ENCODE data around the gene PCBP3. TPM values are rescaled to one million over a fixed set of nuclear protein-coding genes. Genes with fewer than 3 reads are reported as not detected.

The PCBP3 gene
- total RNA-seq, 2 donors from 2014 or later = 2.1 to 5.3 TPM

GRCh38 chr21:45756029-45756428 lies 112.5 kb downstream of the PCBP3 start:
- H3K27me3 ChIP-seq = no peaks in the 10 kb centered on the region
- no peak overlapping the region for H3K9ac ChIP-seq (ENCODE audit: low read depth in 2 of 2, low read length in 2 of 2)
- H3K27ac ChIP-seq = no peak overlapping the region
- no peaks in the 10 kb centered on the region for H3K36me3 ChIP-seq
- TF ChIP-seq, protein P1, sequence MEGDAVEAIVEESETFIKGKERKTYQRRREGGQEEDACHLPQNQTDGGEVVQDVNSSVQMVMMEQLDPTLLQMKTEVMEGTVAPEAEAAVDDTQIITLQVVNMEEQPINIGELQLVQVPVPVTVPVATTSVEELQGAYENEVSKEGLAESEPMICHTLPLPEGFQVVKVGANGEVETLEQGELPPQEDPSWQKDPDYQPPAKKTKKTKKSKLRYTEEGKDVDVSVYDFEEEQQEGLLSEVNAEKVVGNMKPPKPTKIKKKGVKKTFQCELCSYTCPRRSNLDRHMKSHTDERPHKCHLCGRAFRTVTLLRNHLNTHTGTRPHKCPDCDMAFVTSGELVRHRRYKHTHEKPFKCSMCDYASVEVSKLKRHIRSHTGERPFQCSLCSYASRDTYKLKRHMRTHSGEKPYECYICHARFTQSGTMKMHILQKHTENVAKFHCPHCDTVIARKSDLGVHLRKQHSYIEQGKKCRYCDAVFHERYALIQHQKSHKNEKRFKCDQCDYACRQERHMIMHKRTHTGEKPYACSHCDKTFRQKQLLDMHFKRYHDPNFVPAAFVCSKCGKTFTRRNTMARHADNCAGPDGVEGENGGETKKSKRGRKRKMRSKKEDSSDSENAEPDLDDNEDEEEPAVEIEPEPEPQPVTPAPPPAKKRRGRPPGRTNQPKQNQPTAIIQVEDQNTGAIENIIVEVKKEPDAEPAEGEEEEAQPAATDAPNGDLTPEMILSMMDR (IDR thresholded peaks at IDR 0.05) = no peak
- intact Hi-C loops (cut with DNase I) = no loop called here
- no peak for DNase-seq
- no peak overlapping the region for H3K4me3 ChIP-seq
- H3K9me3 ChIP-seq = no peaks in the 10 kb centered on the region
- H3K4me1 ChIP-seq = no peaks in the 10 kb centered on the region

- Histone ChIP-seq H3K9ac (ENCODE audit: low read depth in 2 of 2, low read length in 2 of 2) (no peak overlapping the region), H3K9me3 (no peaks in the 10 kb centered on the region), H3K4me3 (no peak overlapping the region), H3K4me1 (no peaks in the 10 kb centered on the region), H3K36me3 (no peaks in the 10 kb centered on the region), H3K27ac (no peak overlapping the region), H3K27me3 (no peaks in the 10 kb centered on the region)
- intact Hi-C loops (cut with DNase I) = no loop called here
- DNase-seq = no peak
- TF ChIP-seq, protein P1 (IDR thresholded peaks at IDR 0.05) = no peak
These were observed 113.1 kb downstream of the PCBP3 start for GRCh38 chr21:45756669-45757068.

DNA sequence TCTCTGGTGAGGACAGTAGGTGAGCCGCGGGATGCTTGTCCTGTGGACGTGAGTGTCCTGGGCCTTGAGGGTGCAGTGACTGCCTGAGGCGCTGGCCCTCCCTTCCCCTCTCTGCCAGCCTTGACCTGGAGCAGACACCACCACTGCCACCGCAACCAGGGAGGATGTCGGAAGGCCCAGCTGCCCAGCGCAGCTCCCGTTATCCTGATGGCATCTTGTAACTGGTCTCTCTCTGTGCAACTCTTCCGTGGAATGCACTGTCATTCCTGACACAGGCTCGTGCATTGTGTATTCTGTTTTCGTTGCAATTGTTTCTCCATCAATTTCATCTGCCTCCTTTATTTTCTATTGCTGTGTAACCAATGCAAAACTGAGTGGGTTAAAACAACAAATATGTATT lies 118.2 kb downstream of the PCBP3 start:
- TF ChIP-seq, protein P1 (IDR thresholded peaks at IDR 0.05) = no peak
- Histone ChIP-seq H3K9ac (ENCODE audit: low read depth in 2 of 2, low read length in 2 of 2) (no peak overlapping the region), H3K4me3 (no peak overlapping the region), H3K36me3 (no peaks in the 10 kb centered on the region), H3K27ac (no peak overlapping the region), H3K9me3 (no peaks in the 10 kb centered on the region), H3K4me1 (no peaks in the 10 kb centered on the region), H3K27me3 (no peaks in the 10 kb centered on the region)
- intact Hi-C loops (cut with DNase I) = no loop called here
- no peak for DNase-seq

DNA sequence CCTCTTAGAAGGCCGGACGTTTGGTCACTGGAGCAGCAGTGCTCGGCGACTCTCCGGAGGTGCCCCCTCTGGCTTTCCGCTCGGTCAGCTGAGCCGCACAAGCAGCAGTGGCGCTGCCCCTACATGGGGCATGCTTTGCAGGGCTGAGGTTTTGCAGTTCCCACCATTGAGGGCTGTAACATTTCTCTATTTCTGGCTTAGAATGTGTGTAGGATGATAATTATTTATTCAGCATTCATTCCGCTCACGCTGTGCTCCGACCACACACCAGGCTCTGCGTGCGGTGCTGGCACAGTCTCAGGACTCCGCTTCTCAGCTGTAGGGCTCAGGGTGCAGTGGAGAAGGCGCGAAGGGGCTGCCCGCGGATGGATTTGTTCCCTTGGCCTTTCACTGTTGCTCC lies 119.5 kb downstream of the PCBP3 start:
- no peaks in the 10 kb centered on the region for H3K4me1 ChIP-seq
- H3K36me3 ChIP-seq = no peaks in the 10 kb centered on the region
- no peak overlapping the region for H3K4me3 ChIP-seq
- no peak overlapping the region for H3K9ac ChIP-seq (ENCODE audit: low read depth in 2 of 2, low read length in 2 of 2)
- TF ChIP-seq, protein P1 (IDR thresholded peaks at IDR 0.05) = no peak
- intact Hi-C loops (cut with DNase I) = no loop called here
- no peaks in the 10 kb centered on the region for H3K27me3 ChIP-seq
- H3K9me3 ChIP-seq = no peaks in the 10 kb centered on the region
- DNase-seq = no peak
- H3K27ac ChIP-seq = no peak overlapping the region

- no peak overlapping the region for H3K27ac ChIP-seq
- TF ChIP-seq, protein P1 (IDR thresholded peaks at IDR 0.05) = no peak
- H3K36me3 ChIP-seq = no peaks in the 10 kb centered on the region
- DNase-seq = no peak
- no peak overlapping the region for H3K9ac ChIP-seq (ENCODE audit: low read depth in 2 of 2, low read length in 2 of 2)
- intact Hi-C loops (cut with DNase I) = no loop called here
- no peaks in the 10 kb centered on the region for H3K27me3 ChIP-seq
- H3K4me1 ChIP-seq = no peaks in the 10 kb centered on the region
- no peaks in the 10 kb centered on the region for H3K9me3 ChIP-seq
- no peak overlapping the region for H3K4me3 ChIP-seq
These were observed 120.0 kb downstream of the PCBP3 start for GRCh38 chr21:45763506-45763905.

GRCh38 chr21:45764792-45765191 lies 121.3 kb downstream of the PCBP3 start:
- TF ChIP-seq, protein P1 (IDR thresholded peaks at IDR 0.05) = no peak
- H3K36me3 ChIP-seq = no peaks in the 10 kb centered on the region
- H3K27me3 ChIP-seq = no peaks in the 10 kb centered on the region
- DNase-seq = no peak
- H3K4me3 ChIP-seq = no peak overlapping the region
- no peak overlapping the region for H3K9ac ChIP-seq (ENCODE audit: low read depth in 2 of 2, low read length in 2 of 2)
- no peaks in the 10 kb centered on the region for H3K9me3 ChIP-seq
- H3K4me1 ChIP-seq = no peaks in the 10 kb centered on the region
- intact Hi-C loops (cut with DNase I) = no loop called here
- no peak overlapping the region for H3K27ac ChIP-seq
